Measurements from ENCODE around the gene SEMA3A.

The SEMA3A gene

GRCh38 chr7:84199216-84199615 is 4.6 kb upstream of the SEMA3A start:
- no peak for TF ChIP-seq CTCF (IDR thresholded peaks at IDR 0.05; ENCODE audit: control insufficient read depth, insufficient read depth, low read depth, low read length, missing control alignments)
- DNase-seq (ENCODE audit: low read depth), result no peak
- no peak overlapping the region for H3K4me3 ChIP-seq (ENCODE audit: control insufficient read depth, low read depth, low read length)

DNA sequence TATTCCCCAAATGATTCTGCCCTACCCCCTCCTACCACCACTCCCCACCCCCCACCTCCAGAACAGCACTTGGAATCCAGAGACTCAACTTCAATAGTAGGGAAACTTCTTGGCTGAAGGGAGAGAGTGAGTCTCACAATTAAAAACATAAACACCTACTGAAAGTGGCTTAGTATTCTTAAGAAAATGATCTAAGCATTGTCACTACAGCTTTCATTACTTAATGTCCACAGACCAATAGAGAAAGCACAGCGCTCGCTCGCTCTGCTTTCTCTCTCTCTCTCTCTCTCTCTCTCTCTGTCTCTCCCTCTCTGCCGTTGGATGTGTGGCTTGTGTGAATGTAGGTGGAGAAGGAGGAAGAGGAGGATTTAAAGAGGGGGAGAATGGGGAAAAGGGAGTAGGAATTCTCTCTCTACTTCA is 1.5 kb upstream of the SEMA3A start:
- H3K4me3 ChIP-seq (ENCODE audit: control insufficient read depth, low read depth, low read length), result peak overlapping the region; percentile 17
- DNase-seq (ENCODE audit: low read depth), result no peak
- TF ChIP-seq CTCF (IDR thresholded peaks at IDR 0.05; ENCODE audit: control insufficient read depth, insufficient read depth, low read depth, low read length, missing control alignments), result no peak

- no peak for TF ChIP-seq CTCF (IDR thresholded peaks at IDR 0.05; ENCODE audit: control insufficient read depth, insufficient read depth, low read depth, low read length, missing control alignments)
- H3K4me3 ChIP-seq (ENCODE audit: control insufficient read depth, low read depth, low read length), result peak overlapping the region; percentile 64
- DNase-seq (ENCODE audit: low read depth), result no peak
Observed at GRCh38 chr7:84195295-84196060, 889 bp upstream of the SEMA3A start.

GRCh38 chr7:84193747-84194146 is 842 bp downstream of the SEMA3A start:
- peak overlapping the region; percentile 64 for H3K4me3 ChIP-seq (ENCODE audit: control insufficient read depth, low read depth, low read length)

GRCh38 chr7:84191842-84192241 is 2.7 kb downstream of the SEMA3A start:
- DNase-seq (ENCODE audit: low read depth), result no peak

More at GRCh38 chr7:84193747-84194146, 842 bp downstream of the SEMA3A start:
- no peak for TF ChIP-seq CTCF (IDR thresholded peaks at IDR 0.05; ENCODE audit: control insufficient read depth, insufficient read depth, low read depth, low read length, missing control alignments)
- DNase-seq (ENCODE audit: low read depth), result no peak

GRCh38 chr7:84191261-84191660 is 3.3 kb downstream of the SEMA3A start:
- TF ChIP-seq CTCF (IDR thresholded peaks at IDR 0.05; ENCODE audit: control insufficient read depth, insufficient read depth, low read depth, low read length, missing control alignments), result no peak
- DNase-seq (ENCODE audit: low read depth), result no peak
- H3K4me3 ChIP-seq (ENCODE audit: control insufficient read depth, low read depth, low read length), result no peak overlapping the region

More at GRCh38 chr7:84191842-84192241, 2.7 kb downstream of the SEMA3A start:
- H3K4me3 ChIP-seq (ENCODE audit: control insufficient read depth, low read depth, low read length), result no peak overlapping the region
- TF ChIP-seq CTCF (IDR thresholded peaks at IDR 0.05; ENCODE audit: control insufficient read depth, insufficient read depth, low read depth, low read length, missing control alignments), result no peak
